NCI-H2227 treated with DMSO at 0.1 percent for 48 hours (cell line): ENCODE data around the gene JCAD.
"Not testable (repeated sequence)": the region's sequence is repeated elsewhere in the genome, so short reads cannot be mapped to it uniquely, and the experiment has no call there.

Experiments
- DNase-seq: peaks from one replicate; lab custom pipeline; 2025; lab: John Stamatoyannopoulos, UW

Gene JCAD

DNA sequence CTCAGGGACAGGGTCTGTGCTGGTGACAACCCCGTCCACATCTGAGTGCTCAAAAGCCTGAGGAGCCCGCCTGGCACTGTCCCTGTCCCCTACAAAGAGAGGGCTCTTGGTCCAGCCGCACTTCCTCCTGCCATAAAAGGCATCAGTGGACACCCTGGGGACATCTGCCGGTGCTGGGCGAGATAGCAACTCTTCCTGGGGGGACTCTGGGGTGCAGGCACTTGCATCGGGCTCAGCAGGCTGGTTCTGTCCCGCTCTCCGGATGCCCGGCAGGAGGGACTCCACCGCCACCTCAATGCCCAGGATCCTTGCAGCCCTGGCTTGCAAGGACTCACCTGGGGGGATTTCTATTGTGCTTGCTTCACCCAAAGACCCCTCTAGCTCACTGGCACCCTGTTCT is 32.8 kb downstream of the JCAD start:
- DNase-seq = no peak

DNA sequence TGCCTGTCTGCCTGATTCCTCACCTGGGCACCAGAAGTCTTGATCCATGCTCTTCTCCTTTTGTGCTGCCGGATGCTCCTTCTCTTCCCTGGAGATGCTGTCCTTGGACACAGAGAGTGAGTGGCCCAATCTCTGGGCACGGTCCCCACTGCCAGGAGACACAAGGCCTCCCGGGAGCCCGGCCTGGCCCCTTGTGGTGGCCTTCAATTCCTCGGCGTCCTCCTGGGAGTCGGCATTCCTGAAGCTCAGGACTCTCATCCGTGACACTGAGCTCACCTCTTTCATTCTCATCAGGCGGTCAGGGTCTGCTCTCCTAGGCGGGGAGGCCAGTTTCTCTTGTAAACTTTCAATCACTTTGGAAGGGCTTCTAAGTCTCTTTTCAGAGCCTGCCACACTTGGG is 33.3 kb downstream of the JCAD start:
- no peak for DNase-seq

DNA sequence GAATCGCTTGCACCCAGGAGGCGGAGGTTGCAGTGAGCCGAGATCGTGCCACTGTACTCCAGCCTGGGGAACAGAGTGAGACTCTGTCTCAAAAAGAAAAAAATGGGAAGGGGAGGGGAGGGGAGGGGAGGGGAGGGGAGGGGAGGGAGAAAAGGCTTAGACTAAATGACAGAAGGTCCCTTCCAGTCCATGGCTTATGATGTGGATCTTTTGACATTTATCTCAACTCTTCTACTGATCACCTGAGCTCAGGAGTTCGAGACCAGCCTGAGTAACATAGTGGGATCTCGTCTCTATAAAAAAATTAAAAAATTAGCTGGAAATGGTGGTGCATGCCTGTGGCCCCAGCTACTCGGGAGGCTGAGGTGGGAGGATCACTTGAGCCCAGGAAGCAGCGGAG is 34.0 kb downstream of the JCAD start:
- not testable (repeated sequence) for DNase-seq

DNA sequence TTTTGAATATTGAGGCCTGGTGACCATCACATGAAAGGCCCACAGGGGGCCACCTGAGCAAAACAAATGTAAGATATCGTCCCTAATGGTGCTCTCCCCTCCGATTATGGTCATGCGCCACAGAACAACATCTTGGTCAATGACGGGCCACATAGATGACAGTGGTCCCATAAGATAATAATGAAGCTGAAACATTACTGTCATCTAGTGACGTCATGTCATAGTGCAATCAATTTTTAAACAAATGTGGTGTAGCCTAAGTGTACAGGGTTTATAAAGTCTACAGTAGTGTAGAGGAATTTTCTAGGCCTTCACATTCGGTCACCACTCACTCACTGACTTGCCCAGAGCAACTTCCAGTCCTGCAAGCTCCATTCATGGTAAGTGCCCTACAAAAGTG is 36.8 kb downstream of the JCAD start:
- no peak for DNase-seq

DNA sequence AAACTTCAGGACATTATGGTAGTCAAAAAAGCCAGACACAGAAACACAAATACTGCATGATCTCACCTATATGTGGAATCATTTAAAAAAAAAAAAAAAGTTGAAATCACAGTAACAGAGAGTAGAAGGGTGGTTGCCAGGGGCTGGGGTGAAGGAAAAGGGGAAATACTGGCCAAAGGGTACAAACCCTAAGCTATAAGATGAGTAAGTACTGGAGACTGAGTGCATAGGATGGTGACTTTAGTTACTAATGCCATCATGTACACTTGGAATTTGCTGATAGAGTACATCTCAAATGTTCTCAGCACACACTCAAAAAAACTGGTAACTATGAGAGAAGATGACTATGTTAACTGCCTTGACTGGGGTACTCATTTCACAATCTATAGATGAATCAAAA is 39.9 kb downstream of the JCAD start:
- DNase-seq = no peak

DNA sequence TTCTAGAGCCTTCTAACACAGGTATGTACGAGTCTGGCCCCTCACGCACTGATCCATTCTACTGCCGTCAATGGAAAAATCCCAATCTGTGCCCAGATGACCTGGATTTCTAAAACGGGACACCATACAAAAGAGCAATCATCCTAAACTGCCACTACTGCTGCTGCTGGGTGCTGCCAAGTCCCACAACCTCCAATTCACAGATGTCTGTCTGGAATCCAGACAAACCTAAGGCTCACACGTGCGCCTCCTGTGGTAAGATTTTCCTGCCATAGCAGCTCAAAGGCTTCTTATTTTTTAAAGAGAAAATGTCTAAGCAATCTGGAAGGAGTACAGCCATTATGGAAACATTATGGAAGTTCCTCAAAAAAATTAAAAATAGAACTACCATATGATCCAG is 40.9 kb downstream of the JCAD start:
- no peak for DNase-seq

DNA sequence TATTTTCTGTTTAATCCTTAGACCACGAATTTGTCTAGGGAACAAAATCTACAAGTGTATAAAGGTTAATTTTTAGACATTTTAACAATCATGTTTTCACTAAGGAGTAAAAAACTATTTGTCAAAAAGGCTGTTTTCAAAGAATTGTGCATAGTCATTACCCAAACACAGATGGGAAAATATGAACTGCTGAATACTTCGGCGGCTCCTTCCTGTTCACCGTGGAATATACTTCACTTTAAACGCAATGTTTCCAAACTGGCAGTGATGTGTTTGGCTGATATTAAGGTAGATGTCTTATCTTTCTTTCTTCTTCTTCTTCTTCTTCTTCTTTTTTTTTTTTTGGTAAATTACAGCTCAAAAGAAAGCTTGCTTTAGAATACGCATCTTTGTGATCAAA is 41.4 kb downstream of the JCAD start:
- DNase-seq = no peak

DNA sequence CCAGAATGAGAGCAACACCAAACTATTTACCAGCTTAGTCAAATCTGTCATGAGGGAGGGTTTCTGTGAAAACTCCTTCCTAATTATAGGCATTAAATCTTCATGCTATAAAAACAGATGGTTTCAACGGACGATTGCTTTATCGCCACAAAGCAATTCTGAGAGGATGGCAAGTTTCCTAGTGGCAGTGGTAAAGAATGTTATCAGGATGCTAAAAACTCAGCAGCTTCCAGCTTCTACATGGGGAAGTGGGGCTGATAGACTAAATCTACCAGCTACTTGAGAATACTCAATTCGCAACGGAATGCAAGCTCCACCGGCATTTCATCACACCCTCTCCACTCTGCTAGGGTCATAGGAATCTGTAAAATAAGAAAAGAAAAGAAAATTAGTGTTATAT is 41.8 kb downstream of the JCAD start:
- no peak for DNase-seq

DNA sequence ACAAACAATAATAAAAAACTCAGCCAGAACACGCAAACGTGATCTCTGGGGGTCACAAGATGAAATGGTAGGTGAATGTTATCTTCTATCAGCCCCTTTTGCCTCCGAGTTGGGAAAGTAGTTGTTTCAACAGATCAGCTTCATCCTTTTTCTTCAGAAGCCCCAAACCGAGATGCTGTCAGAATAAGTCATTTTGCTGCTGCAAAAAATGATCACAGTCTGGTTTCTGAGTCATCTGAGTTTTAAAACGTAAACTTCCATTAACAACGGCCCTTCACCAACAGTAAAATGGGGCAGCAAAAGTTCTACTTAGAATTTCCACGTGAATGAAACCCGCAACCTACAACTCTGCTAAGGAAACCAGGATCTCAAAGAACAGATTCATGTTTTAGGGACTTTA is 44.9 kb downstream of the JCAD start:
- no peak for DNase-seq

DNA sequence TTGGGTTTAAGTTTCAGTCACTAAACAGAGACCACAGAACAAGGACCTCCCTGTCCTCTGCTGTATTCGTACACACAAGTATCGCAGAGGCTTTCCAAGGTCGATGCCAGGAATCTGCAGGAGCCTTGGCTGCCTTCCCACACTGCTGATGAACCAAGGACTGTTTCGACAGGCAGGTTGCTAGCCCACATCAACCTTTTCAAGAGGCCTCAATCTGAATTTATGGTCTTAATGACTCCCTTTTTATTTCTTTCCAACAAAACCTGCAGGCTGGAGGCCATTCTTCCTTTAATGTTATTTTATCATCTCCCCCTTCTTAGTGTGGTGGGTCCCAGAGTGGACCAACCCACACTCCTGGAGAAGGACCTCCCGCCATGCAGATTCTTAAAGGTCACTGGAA is 45.6 kb downstream of the JCAD start:
- peak; percentile 47 for DNase-seq

DNA sequence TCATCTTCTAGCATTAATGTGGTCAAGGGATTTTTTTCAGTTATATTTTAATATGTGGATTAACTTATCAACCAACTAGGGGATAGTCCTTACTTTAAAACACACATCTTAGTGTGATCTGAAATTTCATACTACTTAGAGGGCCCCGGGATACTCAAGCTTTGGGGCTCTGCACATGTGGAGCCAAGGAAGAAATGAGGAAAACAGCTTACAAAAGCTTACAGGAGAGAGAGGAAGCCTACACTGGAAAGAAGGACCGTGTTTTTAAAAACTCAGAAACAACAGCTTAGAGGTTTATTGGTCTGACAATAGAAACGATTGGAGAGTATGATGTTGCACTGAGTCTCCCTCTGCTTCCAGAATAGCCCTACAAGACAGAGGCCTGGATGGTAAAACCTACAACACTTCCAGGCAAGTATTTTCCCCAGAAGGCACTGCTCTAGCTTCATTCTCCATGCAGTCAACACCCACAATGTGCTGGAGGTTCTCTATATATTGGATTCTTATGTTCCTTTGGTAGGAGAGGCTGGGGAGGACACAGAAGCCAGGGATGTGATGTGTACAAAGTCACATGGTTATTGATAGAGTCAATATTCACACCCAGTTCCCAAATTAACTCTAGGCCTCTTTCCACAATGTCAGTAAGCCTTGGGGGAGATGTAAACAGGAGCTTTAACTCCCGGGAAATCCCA is 47.3 kb downstream of the JCAD start:
- no peak for DNase-seq

DNA sequence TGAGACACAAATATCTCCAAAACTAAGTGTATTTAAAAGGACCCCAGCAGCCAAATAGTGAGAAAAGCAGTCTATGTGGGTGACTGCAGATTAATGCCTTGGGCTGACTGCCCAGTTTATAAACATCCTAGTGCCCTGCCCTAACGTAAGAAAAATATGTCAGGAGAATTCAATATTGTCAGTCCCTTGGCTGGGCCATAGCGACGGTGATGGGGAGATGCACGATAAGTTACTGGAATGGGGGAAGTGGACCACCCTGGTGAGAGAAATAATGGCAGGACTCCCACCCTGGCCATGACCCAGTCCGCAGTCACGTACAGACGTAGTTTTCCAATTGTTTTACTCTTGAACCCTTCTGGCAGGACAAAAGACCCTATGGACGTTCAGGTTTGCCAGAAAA is 48.0 kb downstream of the JCAD start:
- DNase-seq = no peak

DNA sequence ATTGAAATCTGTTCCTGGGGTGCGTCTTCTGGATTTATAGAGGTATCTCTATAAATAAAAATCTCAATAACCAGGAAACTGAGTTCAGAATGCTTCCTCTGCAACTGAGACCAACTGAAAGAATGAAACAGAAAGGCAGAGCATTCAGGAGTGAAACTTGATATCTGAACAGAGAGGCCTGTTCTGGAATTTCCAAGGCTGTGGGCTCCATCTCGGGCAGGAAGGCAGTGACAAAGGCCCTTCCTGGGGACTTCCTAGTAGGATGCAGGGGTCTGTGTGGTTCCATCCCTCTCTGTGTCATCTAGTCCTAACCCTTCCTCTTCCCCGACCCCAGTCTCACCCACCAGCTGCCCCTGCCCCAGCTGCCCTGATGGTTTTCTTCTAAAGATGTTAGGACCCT is 52.0 kb downstream of the JCAD start:
- DNase-seq = no peak

DNA sequence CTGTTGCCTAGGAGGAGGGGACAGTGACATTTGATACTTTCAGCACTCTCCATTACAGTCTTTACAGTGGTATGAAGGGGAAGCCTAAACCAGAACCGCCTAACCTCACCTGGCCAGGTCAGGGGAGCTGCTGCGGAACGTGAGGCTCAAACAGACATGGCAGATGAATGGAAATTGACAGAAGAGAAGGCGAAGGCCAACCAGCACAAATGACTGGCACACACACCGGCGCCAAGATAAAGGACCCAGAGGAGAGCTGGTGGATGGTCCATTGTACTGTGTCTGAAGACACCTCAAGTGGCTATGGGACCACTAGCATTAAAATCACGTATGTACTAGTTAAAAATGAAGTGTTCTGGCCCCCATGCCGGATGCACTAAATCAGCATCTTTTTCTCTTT is 53.0 kb downstream of the JCAD start:
- DNase-seq = no peak

DNA sequence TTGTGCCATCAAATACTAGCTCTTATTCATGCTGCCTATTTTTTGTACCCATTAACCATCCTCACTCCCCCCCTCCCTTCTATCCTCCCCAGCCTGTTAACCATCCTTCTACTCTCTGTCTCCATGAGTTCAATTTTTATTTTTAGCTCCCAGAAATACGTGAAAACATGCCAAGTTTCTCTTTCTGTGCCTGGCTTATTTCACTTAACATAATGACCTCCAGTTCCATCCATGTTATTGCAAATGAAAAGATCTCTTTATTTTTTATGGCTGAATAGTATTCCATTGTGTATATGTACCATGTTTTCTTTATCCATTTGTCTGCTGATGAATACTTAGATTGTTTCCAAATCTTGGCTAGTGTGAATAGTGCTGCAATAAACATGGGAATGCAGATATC is 54.3 kb downstream of the JCAD start:
- not testable (repeated sequence) for DNase-seq

DNA sequence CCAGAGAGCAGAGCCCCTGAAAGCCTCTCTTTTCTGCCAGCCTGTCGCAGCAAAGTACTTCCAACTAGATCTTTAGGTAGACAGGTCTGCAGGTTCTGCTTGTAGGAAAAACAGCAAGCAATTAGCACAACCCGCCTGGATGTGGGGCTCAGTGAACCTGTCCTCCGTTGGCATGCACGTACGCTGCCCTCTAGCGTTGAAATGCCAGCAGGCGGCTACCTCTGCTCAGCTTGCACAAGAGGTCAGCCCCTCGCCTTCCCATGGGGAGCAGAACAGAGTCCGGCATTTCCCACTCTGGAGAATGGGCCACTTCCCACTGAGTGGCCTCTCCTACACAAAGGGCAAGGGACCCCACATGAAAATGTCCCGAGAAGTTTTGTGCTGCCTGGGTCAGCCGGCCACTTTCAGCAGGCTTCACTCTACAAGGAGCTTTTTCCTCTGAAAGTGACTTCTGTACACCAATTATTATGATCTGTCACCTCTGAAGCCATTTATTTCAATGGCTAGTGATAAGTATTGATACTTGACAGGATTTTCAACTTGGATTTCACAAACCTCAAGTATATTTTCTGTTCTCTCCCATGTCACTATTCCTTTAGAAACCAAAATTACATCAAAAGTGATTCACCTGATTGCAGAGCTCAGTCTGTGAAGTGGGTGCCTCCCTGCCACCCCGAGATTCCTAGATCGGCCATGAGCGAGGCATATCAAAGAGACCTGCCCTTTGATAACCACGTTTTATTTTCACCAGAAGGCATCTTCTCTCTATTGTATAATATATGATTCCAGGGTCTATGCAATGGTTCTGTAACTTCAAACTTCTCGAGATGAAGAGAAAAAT is 56.7 kb downstream of the JCAD start:
- no peak for DNase-seq

DNA sequence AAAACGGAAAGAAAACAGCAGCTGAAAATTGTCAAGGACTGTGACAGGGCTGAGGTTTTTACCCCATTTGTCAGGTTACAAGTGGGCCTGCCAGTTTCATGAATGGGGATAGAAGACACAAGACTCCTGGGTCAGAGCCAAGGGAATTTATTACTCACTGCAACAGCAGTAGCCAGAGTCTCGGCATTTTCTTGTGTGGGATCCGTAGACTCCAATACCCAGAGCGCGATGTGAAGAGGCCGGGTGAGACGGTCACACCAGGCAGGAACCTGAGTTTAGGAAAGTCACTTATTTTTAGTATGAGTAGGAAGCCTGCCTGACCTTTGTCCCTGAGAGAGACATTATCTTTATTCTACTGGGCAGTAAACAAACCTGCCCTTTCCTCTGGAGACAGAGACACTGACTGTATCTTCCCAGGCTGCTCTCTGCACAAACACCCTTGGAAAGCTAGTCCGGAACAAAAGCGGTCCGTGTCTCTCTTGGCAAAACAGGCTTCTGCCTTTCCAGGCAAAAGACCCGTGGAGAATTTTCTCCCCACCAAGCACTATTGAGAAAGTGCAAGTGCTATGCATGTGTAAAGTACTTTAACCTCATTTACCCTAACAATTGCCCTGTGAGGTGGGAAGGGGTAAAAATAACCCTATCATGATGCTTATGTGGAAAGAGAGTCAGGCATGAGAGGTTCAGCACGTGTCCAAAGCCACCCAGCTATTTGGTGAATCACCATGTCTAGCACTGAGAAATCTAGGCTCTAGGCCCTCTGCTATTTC is 58.4 kb downstream of the JCAD start:
- DNase-seq = no peak

DNA sequence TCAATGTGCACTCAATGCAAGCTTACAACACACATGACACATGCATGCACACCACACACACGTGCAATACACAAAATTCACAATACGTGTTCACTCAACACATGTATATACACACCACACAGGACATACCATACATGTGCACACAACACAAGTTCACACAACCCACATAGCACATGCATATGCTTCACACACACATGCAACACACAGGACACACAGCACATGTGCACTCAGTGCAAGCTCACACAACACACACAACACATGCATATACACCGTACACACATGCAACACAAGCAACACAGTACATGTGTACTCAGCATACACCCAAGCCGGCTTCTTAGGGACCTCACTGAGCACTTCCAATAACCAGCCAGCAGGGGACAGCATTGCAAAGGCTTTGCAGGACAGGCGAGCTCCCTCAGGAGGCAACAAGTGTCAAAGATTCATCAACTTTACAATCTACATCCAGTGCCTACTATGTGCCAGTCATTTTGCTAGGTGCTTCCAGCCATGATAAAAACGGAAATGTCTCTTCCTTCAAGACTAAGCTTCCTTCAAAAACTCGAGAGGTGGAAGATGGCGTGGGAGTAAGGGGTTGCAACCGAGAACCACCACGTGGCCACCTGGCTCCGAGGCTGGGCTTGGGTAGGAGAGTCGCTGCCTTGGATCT is 61.1 kb downstream of the JCAD start:
- peak; percentile 30 for DNase-seq

DNA sequence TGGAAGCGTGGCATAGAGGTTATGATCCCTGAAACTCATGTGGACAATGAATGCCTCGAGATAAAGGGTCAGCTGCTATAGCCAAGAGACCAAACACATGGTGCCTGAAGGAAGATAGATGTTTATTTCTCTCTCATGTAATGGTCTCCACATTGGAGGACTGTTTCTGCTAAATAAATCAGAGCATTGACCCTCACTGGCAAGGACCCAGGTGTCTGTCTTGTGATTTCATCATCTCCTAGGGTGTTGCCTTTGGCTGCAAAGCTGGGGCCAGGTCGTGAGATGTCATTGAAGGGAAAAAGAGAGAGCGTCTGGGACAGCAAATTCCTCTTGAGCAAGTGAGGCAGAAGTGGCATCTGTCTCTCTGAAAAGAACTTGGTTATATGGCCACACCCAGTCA is 64.6 kb downstream of the JCAD start:
- no peak for DNase-seq

DNA sequence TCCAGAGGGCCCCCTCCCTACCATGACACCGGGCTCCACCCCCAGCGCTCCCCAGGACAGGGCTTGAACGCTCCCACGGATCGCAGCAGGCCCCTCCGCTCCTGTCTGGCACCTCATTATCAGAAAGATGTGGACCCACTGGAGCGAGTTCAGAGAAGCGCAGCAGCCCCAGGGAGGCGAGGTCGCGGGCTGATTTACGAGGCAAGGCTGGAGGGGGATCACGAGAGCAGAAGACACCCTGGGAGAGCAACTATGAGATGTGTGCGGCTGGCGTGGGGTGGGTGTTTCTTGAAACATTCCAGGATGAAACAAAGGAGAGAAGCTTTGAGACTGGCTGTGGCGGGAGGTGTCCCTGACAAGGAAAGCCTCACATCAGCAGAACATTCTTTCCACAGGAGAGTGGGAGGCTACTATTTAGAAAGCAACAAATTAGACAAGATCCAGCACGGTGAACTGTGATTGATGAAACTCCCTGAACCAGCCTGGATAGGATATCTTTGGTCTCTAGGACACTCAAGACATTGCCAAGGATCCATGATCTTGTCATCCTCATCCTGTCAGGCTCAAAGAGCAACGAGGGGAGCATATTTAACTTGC is 66.0 kb downstream of the JCAD start:
- no peak for DNase-seq

DNA sequence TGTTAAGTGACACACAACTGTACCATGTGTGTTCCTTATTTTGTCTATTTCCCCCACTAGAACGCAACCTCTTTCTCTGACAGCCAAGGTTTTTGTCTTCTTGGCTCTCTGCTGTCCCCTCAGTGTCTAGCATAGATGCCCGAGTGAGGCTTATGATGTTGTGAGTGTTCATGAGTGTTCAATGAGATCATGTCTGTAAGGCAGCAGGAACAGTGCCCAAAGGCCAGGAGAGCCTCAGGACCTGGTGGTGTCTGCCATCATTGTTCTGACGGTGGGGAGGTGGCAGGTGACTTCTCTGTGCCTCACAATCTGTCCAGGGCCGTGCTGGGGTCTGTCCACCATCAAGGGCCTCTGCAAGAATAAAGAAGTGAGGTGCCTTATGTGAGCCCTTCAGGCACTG is 66.5 kb downstream of the JCAD start:
- DNase-seq = no peak

DNA sequence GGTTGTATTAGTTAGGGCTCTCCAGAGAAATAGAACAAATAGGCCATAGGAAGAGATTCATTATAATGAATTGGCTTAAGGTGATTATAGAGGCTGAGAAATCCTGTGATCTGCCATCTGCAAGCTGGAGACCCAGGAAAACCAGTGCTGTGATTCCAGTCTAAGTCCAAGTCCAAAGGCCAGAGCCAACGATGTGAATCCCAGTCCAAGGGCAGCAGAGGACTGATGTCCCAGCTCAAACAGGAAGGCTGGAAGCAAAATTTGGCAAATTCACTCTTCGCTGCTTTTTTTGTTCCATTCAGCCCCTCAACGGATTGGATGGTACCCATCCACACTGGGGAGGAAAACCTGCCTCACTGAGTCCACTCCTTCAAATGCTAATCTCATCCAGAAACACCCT is 68.0 kb downstream of the JCAD start:
- DNase-seq = no peak
